ENCODE measurements around the gene TEX264. TPM values are rescaled to one million over a fixed set of nuclear protein-coding genes. Genes with fewer than 3 reads are reported as not detected.

Gene TEX264
- polyA plus RNA-seq, 3 donors = 58.3 to 108 (median 80.8) TPM

DNA sequence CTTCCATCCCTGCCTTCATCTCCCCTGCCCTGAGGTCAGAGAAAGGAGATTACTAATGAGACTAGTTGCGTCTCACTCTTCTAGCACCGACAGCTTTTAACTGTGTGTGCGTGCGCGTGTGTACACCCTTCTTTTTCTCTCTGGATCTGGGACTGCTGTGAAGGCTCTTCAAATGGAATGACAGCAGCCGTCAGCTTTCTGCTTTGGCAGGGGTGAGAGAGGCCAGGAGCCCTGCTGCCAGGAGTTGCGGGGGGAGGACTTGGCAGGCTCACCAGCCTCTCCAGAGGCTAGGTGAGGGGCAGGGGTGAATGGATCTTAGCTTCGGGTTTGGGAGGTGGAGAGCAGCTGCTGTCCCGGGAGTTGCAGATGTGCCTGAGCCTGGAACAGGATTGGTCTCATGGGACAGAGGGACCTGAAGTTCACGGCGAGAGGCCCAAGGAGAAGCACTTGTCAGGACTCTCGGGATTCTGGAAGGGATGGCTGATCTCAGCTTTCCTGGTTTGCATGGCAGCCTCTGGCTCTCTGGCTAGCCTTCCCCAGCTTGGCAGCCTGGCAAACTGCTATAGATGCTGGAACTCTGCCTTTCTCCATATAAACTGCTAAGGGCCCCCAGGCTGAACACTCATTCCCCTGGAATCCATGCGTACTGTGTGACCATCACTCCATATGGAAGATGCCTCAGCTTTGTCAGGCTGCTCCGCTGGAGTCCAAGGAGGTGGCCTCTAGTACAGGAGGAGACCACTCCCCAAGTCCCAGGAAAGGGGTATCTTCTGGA lies 16.6 kb downstream of the TEX264 start:
- Histone ChIP-seq H3K9ac (ENCODE audit: insufficient read depth, low read length, poor library complexity, severe bottlenecking) (peak overlapping the region; percentile 36), H2AFZ (ENCODE audit: insufficient read depth, low read depth, low read length, poor library complexity, severe bottlenecking) (no peak overlapping the region), H3K36me3 (replicated peaks in 1 of 2; ENCODE audit: control insufficient read depth in 1 of 2, insufficient read depth in 2 of 2, low read length in 2 of 2) (peaks cover 59 to 95% of the 10 kb centered on the region in 2 donors), H3K4me3 (replicated peaks in 1 of 3; ENCODE audit: low read depth in 2 of 3, low read length in 3 of 3) (no peak overlapping the region), H3K4me2 (replicated peaks; ENCODE audit: extremely low read depth, low read length, poor library complexity, severe bottlenecking) (no peak overlapping the region), H4K20me1 (ENCODE audit: insufficient read depth, low read length) (peaks cover 73% of the 10 kb centered on the region), H3K79me2 (ENCODE audit: insufficient read depth, low read length) (peaks cover 24% of the 10 kb centered on the region), H3K27me3 (ENCODE audit: control insufficient read depth in 2 of 2, insufficient read depth in 2 of 2, low read length in 2 of 2) (no peaks in the 10 kb centered on the region), H3K9me3 (replicated peaks in 1 of 2; ENCODE audit: control insufficient read depth in 1 of 2, insufficient read depth in 1 of 2, low read length in 2 of 2) (no peaks in the 10 kb centered on the region), H3K27ac (ENCODE audit: low read depth in 1 of 2, low read length in 2 of 2) (peak overlapping the region in 1 of 2 donors; percentile 72), H3K4me1 (ENCODE audit: control insufficient read depth in 1 of 2, insufficient read depth in 2 of 2, low read length in 2 of 2) (peaks cover 18 to 21% of the 10 kb centered on the region in 2 donors)
- Mint-ChIP-seq H3K27ac (peak overlapping the region in 6 of 7 donors; percentile 18 to 91 (median 71)), H3K4me3 (no peak overlapping the region), H3K27me3 (ENCODE audit: low read depth in 3 of 3) (peaks cover 0 to 5% (median 3%) of the 10 kb centered on the region in 3 donors), H3K9me3 (no peaks in the 10 kb centered on the region), H3K36me3 (peaks cover 81 to 90% of the 10 kb centered on the region in 2 donors), H3K4me1 (peaks cover 44% of the 10 kb centered on the region)
- 95% methylated on average over 11 of the region's 14 CpGs for WGBS (ENCODE audit: insufficient coverage)
- DNase-seq = no peak
- intact Hi-C loops (cut with micrococcal nuclease) = no loop called here
- no peak for TF ChIP-seq CTCF (IDR thresholded peaks at IDR 0.05)

GRCh38 chr3:51688206-51688600 lies 17.2 kb downstream of the TEX264 start:
- Histone ChIP-seq H3K9me3 (replicated peaks in 1 of 2; ENCODE audit: control insufficient read depth in 1 of 2, insufficient read depth in 1 of 2, low read length in 2 of 2) (no peaks in the 10 kb centered on the region), H4K20me1 (ENCODE audit: insufficient read depth, low read length) (peaks cover 72% of the 10 kb centered on the region), H3K27ac (ENCODE audit: low read depth in 1 of 2, low read length in 2 of 2) (peak overlapping the region in 1 of 2 donors; percentile 72), H3K27me3 (ENCODE audit: control insufficient read depth in 2 of 2, insufficient read depth in 2 of 2, low read length in 2 of 2) (no peaks in the 10 kb centered on the region), H3K4me3 (replicated peaks in 1 of 3; ENCODE audit: low read depth in 2 of 3, low read length in 3 of 3) (no peak overlapping the region), H3K36me3 (replicated peaks in 1 of 2; ENCODE audit: control insufficient read depth in 1 of 2, insufficient read depth in 2 of 2, low read length in 2 of 2) (peaks cover 64 to 95% of the 10 kb centered on the region in 2 donors), H3K4me2 (replicated peaks; ENCODE audit: extremely low read depth, low read length, poor library complexity, severe bottlenecking) (no peak overlapping the region), H3K79me2 (ENCODE audit: insufficient read depth, low read length) (peaks cover 18% of the 10 kb centered on the region), H3K9ac (ENCODE audit: insufficient read depth, low read length, poor library complexity, severe bottlenecking) (no peak overlapping the region), H3K4me1 (ENCODE audit: control insufficient read depth in 1 of 2, insufficient read depth in 2 of 2, low read length in 2 of 2) (peaks cover 18% of the 10 kb centered on the region in 2 donors), H2AFZ (ENCODE audit: insufficient read depth, low read depth, low read length, poor library complexity, severe bottlenecking) (no peak overlapping the region)
- no peaks in the 10 kb centered on the region for H3K9me3 Mint-ChIP-seq
- intact Hi-C loops (cut with micrococcal nuclease) = no loop called here
- TF ChIP-seq CTCF (IDR thresholded peaks at IDR 0.05) = no peak
- peaks cover 0 to 3% (median 3%) of the 10 kb centered on the region in 3 donors for H3K27me3 Mint-ChIP-seq (ENCODE audit: low read depth in 3 of 3)
- DNase-seq = no peak
- H3K4me1 Mint-ChIP-seq = peaks cover 40% of the 10 kb centered on the region
- H3K27ac Mint-ChIP-seq = peak overlapping the region in 1 of 7 donors; percentile 15
- WGBS (ENCODE audit: insufficient coverage) = 100% methylated on average over 2 of the region's 3 CpGs
- no peak overlapping the region for H3K4me3 Mint-ChIP-seq
- H3K36me3 Mint-ChIP-seq = peaks cover 78 to 90% of the 10 kb centered on the region in 2 donors
